Epithelial cell of proximal tubule (primary cell): ENCODE results near the gene ZNF429. TPM values are rescaled to one million over a fixed set of nuclear protein-coding genes. Genes with fewer than 3 reads are reported as not detected.
"Not testable (repeated sequence)": the region's sequence is repeated elsewhere in the genome, so short reads cannot be mapped to it uniquely, and the experiment has no call there.

ENCODE experiments used
- DNase-seq: peaks from one replicate; pipeline ENCODE4 v3.0.0-alpha.2; 2011; ENCODE audit warnings: low read depth
- H3K4me3 ChIP-seq: 2 replicates; pipeline ENCODE4 v1.5.1; 2011; ENCODE audit warnings: low read depth, mild to moderate bottlenecking, low read length
- CTCF ChIP-seq: conservative IDR thresholded peaks from 2 replicates; pipeline ENCODE4 v1.5.1; 2012; ENCODE audit warnings: low read depth, mild to moderate bottlenecking, low read length
- total RNA-seq: library from RNA; depleted of rRNA; stranded (reverse); fragments of >200 nt; gene quantifications from 2 replicates; pipeline ENCODE4 v1.2.3, GENCODE V29; 2015

ZNF429 gene
- total RNA-seq, 1 donor from 2014 or later: 17.1 TPM

GRCh38 chr19:21513651-21514050 is 8.2 kb downstream of the ZNF429 start:
- H3K4me3 ChIP-seq: no peak overlapping the region
- no peak for DNase-seq
- TF ChIP-seq CTCF: no peak

- H3K4me3 ChIP-seq: no peak overlapping the region
- DNase-seq: no peak
- no peak for TF ChIP-seq CTCF
Measured at GRCh38 chr19:21519488-21519887, 14.1 kb downstream of the ZNF429 start.

GRCh38 chr19:21532904-21533303 is 27.5 kb downstream of the ZNF429 start:
- TF ChIP-seq CTCF: no peak
- no peak overlapping the region for H3K4me3 ChIP-seq
- no peak for DNase-seq

- H3K4me3 ChIP-seq, DNase-seq: not testable (repeated sequence)
Measured at GRCh38 chr19:21536741-21537290, 31.4 kb downstream of the ZNF429 start.

GRCh38 chr19:21559444-21559843 is 54.0 kb downstream of the ZNF429 start:
- no peak overlapping the region for H3K4me3 ChIP-seq
- TF ChIP-seq CTCF: no peak
- no peak for DNase-seq

GRCh38 chr19:21564406-21564805 is 59.0 kb downstream of the ZNF429 start:
- no peak for TF ChIP-seq CTCF
- DNase-seq: no peak

GRCh38 chr19:21566073-21566472 is 60.7 kb downstream of the ZNF429 start:
- DNase-seq: no peak
- no peak overlapping the region for H3K4me3 ChIP-seq
- TF ChIP-seq CTCF: no peak

More at GRCh38 chr19:21564406-21564805, 59.0 kb downstream of the ZNF429 start:
- no peak overlapping the region for H3K4me3 ChIP-seq

GRCh38 chr19:21567806-21568205 is 62.4 kb downstream of the ZNF429 start:
- not testable (repeated sequence) for DNase-seq
- peak overlapping the region; percentile 28 for H3K4me3 ChIP-seq
